Stimulated activated CD4-positive, alpha-beta T cell treated with anti-CD3 and anti-CD28 coated beads, TNF-alpha, amount 100 ng/mL, for 1 hour (primary cell): Measurements from ENCODE around the gene TRIM25.
A peak's percentile ranks its signal among the peaks of the same experiment; 100 is the strongest.
"Not testable (repeated sequence)": the region's sequence is repeated elsewhere in the genome, so short reads cannot be mapped to it uniquely, and the experiment has no call there.

Source experiments
- DNase-seq, 3 donors: peaks; one replicate each; pipeline ENCODE4 v3.0.0-alpha.2; 2020; ENCODE audit warnings: low read depth in 3 of 3, low spot score in 1 of 3

The TRIM25 gene, protein sequence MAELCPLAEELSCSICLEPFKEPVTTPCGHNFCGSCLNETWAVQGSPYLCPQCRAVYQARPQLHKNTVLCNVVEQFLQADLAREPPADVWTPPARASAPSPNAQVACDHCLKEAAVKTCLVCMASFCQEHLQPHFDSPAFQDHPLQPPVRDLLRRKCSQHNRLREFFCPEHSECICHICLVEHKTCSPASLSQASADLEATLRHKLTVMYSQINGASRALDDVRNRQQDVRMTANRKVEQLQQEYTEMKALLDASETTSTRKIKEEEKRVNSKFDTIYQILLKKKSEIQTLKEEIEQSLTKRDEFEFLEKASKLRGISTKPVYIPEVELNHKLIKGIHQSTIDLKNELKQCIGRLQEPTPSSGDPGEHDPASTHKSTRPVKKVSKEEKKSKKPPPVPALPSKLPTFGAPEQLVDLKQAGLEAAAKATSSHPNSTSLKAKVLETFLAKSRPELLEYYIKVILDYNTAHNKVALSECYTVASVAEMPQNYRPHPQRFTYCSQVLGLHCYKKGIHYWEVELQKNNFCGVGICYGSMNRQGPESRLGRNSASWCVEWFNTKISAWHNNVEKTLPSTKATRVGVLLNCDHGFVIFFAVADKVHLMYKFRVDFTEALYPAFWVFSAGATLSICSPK

DNA sequence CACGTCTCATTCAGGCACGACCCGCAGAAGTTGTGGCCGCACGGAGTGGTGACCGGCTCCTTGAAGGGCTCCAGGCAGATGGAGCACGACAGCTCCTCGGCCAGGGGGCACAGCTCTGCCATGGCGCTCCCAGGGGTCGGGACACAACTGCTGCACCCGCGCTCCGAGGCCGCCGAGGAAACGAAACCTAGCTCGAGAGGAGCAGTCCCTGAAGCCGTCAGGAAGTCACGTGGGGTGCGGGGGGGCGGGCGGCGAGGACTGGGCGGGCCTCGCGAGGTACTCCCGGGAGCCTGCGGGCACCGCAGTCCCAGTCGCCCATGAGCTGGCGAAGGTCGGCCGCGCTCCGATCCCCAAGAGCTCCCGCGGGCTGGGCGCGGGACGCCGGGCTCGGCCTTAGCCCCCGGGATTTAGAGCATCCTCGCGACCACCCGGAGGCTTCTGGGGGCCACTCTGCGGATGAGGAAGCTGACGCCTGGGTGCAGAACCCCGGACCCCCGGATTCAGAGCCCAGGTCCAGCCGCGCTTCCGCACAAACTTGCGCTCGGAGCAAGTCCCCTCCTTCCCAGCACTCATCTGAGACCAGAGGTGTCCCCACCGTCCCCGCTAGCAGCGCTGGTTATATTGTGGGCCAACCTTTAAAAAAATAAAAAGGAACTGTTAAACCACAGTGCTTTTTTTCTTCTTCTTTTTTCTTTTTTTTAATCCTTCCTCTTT, at the start of gene TRIM25:
TSS of gene TRIM25 (minus strand) at position 183 of the 714 bp plus-strand sequence. CDS start at position 122, 61 bp downstream.
- peak; percentile 64 to 80 (median 66) for DNase-seq

DNA sequence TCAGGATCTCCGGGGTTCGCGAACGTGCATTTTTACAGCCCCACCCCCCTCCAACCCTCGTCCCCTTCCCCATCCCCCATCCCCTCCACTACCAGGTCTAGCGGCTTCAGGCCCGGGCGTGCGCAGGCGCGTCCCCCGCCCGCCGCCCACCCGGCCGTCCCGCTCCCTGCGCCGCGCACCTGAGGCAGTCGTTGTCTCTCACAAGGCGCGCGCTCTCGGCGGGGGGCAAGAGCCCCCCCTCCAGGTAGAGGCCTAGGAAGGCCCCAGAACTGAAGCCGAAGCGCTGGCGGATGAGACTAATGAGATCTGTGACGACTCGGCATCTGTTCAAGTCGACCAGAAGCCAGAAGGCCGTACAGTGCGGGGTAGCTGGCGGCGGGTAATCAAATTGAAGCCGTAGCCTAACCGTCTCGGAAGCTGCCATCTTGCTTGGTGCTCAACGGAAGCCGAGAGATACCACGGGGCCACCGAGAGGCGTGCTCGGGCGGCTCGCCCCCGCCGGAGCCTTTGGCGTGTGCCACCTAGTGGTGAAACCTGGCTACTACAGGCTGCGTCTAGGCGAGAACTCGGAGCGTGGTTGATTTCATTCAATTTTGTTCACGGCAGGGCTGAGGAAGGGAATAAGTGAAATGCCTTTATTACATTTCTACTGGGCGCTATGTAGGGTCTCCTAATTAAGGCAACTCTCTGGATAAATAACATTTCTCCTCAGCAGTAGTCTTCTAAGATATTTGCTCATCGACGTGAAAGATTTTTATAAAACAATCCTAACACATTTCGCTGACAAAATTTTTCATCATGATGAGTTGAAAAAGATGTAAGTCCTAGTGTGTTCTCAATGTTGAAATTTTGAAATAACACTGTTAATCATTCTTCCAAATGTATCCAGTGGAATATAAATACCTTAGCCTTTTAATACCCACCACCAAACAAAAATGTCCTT, 47.0 kb upstream of the TRIM25 start, which contains the start of gene COIL:
TSS of gene COIL (minus strand) at position 455 of the 943 bp plus-strand sequence. CDS start at position 424, 31 bp downstream.
- peak; percentile 73 to 93 (median 92) for DNase-seq

DNA sequence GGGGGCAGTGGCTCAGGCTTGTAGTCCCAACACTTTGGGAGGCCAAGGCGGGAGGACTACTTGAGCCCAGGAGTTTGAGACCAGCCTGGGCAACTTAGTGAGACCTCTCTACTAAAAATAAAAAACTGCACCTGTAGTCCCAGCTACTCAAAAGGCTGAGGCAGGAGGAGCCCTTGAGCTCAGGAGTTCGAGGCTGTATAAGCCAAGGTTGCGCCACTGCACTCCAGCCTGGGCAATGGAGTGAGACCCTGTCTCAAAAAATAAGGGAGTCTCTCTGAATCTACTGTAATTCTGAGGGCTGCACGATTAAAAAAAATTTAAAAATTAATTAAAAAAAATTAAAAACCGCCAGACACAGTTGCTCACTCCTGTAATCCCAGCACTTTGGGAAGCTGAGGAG, 43.1 kb upstream of the TRIM25 start:
- DNase-seq = no peak

DNA sequence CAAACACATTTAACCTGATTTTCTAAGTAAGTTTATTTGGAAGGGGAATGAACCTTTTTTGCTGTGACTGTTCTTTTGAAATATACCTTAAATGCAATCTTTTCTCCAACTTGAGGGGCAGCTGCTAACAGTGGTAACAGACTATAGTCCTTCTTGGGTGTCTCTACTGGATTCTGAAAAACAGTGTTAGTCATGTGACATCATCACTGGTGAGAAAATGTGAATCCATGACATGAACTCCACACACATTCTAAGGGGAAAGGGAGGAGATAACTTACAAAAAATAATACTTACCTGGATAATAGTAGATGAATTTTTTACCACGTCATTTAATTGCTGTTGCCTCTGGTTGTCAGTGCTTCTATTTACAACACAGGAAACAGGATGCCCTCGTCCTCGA, 35.7 kb upstream of the TRIM25 start:
- no peak for DNase-seq

DNA sequence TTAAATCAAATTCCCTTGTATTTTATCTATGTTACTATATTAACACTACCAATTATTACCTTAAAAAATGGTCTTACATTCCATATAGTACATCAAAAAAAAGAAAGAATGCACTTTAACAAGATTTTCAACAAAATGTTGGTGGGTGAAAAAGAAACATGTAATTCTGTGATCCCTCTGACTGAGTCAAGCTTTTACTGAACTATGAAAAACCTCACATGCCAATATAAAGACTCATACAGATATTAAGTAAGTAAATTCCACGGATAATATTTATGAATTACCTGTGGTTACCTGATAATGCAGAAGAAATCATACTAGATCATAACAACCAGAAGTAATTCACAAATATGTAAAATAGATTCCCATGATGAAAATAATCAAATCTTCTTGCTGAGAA, 34.6 kb upstream of the TRIM25 start:
- no peak for DNase-seq

DNA sequence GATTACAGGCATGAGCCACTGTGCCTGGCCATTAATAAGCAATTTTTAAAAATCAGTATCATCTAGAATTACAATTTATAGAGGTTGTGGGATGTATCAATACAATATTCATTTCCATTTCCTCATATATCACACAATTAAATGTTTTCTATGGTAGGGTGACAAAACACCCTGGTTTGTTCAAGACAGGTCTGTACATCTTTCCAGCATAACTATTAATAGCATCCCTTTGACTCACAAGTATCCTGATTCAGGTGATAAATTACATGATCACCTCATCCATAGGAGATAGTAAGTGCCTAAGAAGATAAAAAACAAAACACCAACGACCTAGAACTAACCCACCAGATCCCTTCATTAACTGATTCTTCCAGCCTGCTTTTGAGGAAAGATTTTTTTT, 33.9 kb upstream of the TRIM25 start:
- DNase-seq = no peak

DNA sequence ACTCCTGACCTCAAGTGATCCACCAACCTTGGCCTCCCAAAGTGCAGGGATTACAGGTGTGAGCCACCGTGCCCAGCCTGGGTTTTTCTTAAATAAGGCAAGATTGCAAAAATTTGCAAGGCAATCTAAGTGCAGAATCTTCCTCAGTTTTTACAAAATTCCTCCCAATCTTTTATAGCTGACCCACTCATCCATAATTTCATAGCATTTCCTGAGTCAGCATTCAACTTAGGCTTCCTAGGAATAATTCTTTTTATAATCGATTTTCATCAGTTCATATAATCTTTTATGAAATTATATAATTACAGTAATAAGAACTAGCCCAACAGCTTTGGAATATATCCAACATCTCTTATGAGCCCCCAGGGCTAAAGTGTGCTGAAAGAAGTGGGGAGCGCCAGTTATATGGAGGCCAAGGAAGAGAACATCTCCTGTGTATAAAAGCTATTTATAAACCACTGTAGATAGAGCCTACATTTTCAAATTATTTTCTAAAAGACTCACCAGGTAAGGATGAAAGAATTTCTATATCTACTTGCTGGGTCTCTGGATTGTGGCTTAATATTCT, 32.2 kb upstream of the TRIM25 start:
- no peak for DNase-seq

DNA sequence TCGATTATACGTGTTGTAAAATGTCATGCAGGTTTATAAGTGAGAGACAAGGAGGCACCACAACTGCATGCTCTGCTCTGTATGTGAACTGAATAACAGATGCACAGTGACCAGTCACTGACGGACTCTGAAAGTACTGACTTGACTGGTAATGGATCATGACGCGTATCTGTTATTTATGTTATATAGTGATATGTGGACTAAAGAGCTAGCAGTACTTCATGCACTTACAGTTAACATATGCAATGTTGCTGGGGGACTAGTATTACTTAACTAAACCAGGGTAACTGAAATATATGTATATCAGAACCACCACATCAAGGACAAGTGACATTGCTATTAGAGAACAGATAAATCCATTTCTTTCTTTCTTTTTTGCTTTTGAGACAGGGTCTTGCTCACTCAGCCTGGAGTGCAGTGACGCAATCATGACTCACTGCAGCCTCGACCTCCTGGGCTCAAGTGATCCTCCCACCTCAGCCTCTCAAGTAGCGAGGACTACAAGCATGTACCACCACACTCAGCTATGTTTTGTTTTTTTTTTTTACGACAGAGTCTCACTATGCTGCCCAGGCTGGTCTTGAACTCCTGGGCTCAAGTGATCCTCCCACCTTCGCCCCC, 29.8 kb upstream of the TRIM25 start:
- no peak for DNase-seq

DNA sequence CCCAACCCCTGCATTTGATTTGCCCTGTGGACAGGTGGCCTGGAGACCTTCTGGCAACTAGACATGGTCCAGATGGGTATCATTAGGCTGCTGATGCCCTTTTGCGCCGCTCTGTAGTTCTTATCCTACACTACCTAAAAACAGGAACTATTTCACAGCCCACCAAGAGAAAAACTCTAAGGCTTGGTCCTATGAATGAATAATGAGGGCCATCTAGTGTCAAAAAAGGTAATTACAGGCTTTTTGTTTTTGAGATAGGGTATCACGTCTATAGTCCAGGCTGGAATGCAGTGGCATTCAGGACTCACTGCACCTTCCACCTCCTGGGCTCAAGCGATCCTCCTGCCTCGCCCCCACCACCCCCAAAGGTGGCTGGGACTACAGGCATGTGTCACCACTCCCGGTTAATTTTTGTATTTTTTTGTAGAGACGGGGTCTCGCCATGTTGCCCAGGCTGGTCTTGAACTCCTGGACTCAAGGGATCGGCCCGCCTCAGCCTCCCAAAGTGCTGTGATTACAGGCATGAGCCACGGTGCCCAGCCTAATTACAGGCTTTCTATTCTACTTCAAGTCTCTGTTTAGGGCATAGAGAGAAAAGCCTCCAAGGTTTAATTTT, 26.1 kb upstream of the TRIM25 start:
- DNase-seq = no peak

DNA sequence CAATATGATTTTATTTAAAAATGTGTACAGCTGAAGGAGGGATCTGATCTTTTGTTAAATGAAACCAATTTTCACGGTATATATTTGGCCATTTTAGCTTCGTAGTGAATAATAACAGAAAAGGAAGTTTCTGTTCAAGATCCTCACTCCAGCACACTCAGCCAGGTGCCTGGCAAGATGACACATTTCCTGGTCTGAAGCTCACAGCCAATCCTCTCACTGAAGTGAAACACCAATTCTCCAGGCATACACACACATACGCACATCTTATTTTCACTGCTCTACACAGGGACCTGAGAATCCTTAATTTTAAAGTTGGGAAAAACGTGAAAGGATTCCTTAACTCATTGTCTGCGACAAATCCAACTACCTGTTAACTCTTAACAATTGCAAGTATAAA, 24.4 kb upstream of the TRIM25 start:
- not testable (repeated sequence) for DNase-seq

DNA sequence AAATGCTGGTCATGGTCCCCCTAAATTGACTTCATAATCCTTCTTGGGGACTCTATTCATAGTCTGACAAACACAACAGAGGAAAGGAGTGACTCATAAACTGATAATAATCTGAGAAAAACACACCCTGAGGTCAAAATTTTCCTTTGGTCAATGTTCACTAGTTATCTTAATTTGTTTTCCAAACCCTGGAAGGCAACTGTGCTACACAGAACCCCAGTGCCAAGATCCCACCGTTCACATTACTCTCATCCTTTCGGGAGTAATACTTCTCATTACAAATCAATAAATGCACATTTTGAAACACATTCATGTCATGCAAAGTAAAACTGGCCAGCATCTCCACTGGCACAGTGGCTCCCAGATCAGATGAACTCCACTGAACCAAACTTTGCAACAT, 23.8 kb upstream of the TRIM25 start:
- no peak for DNase-seq

DNA sequence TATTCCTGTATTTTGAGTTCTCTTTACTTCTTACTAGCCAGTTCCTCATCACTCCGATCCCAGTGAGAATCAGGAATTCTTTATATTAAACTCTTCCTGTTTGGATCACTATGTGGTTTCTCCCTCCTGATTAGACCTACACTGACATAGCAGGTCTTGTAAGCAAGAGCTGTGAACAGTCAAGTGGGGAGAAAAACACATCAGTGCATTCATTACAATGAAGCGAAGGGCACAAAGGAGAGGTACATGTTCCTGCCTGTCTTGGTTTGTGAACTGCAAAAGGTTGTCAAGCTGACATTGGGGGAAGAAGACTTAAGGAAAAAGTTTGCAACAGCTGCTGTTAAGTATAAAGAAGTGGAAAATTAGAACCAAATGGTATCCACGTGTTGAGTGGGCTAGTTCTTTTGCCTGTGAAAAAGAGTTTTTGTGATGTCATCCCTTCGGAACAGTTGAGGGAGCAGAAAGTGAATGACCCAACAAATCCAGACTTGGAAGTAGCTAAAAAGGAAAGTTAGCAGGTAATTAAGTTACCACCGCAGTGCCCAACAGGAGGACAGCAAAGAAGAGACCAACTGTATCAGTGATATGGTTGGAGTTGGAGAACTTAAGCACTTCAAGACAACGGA, 23.0 kb upstream of the TRIM25 start:
- no peak for DNase-seq

DNA sequence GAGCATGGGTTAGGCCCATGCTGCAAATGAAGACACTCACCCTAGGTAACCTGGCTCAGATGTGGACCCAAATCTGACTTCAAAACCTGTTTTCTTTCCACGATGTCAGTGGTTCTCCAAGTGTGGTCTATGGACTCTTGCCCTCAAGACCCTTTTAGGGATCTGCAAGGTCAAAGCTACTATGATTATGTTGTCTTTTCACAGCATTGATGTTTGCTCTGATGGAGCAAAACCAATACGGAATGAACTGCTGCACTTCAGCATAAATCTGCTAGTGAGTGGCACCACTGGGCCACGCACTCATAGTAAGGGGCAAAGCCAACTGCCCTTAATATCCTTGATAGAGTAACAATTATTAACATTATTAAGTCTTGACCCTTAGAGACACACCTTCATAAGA, 21.6 kb upstream of the TRIM25 start:
- DNase-seq = no peak

DNA sequence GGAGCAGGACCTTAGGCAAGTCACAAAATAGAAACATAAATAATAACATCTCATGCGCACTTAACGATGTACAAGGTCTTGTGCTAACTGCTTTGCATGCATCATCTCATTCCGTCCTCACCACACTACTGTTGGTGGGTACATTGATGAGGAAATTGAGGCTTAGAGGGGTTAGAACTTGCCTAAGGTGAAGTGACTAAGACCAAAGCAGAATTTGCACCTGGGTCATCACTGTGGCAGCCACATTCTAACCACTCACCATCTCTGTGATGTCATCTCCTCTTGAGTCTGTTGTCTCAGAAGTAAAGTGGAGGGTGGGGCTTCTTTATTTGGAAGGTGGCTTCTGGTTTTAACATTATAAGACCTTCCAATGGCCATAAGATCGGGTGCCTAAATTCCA, 20.4 kb upstream of the TRIM25 start:
- no peak for DNase-seq

DNA sequence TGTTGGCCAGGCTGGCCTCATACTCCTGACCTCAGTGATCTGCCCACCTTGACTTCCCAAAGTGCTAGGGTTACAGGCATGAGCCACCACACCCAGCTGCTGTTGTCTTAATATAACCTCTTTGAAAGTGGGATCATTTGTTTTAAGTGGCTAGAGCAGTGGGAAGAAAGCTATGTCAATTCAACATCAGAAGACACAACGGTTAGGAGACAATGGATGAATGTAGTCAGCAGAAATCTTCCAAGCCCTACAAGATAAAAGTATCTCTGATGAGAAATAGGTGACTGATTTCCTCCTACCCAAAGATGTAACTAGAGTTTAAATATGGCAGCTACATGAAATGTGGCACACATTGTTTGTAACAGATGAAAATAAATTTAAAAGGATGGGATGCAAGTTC, 20.0 kb upstream of the TRIM25 start:
- no peak for DNase-seq

DNA sequence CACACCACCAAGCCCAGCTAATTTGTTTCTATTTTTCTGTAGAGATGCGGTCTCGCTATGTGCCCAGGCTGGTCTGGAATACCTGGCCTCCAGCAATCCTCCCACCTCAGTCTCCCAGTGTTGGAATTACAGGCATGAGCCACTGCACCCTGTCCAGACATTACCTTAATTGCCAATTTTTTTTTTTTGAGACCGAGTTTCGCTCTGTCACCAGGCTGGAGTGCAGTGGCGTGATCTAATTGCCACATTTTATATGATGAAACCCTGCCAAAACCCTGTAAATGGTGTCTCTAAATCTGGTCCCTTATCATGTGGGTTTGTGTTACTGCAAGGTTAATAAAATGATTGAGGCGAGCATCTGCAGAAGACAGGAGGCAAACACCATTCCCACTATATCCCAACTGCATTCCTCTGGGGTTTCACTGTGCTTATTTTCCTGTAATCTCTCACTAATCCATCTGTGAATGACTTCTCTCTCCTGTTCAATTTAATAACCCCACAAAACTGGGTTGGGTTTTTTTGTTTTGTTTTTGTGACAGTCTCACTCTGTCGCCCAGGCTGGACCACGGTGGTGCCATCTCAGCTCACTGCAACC, 19.4 kb upstream of the TRIM25 start:
- DNase-seq = no peak

DNA sequence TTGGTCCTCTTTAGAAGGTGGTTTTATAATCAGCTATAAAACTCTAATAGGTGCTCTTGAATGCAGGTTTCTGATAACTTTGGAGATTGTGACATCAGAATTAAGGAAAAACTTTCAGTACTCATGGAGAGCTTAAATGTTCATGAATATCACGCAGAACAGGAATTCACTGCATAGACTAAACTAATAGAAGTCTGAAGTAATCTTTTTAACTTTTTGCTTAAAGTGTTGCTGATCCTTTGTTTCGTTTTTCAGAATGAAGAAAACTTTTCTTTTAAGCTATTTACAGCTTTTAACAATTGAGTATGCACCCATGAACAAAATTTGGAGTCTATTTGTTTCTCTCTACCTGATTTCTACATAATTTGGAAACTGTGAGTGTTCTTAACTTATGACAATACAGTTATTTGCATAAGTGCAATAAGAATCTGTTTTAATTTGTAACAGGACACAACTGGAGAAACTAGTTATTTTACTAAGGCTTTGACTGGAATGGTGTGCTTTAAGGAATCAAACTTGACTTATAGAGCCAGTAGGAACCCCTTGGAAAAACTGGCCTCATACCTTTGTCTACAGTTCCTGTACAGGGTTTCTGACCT, 17.0 kb upstream of the TRIM25 start:
- no peak for DNase-seq

DNA sequence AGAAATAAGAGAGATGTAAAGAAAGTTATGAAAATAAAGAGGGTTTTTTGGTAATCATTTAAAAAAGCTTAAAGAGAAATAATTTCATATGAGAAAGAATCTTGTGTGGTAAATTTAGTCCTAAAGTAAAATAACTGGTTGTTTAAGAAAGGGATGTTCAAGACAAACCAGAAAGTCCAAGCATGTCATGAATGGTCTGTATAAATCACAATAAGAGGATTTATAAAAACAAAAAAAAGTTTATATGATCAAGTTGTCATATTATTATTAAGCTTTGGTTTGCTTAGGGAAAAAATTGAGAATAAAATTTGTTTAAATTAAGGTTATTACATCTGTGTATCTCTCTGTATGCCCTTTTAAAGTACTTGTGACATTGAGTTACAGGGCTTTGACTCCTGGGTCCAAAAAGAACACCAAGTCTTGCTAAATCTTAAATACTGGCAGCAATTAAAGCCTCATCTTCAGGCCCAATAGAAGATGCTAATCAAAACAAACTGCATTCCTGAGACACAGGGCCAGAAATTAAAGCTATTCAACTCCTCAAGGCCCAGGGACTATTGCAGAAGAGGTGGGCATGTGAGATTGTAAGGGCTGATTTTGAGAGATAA, 15.6 kb upstream of the TRIM25 start:
- no peak for DNase-seq
